Thyroid gland (tissue), 4 donors: ENCODE data around the gene RNPEP. TPM values are rescaled to one million over a fixed set of nuclear protein-coding genes. Genes with fewer than 3 reads are reported as not detected.

ENCODE experiments used
- microRNA-seq: library from miRNA; unstranded; fragments of <30 nt; microRNA quantifications from one replicate; pipeline ENCODE4, GENCODE V29; 2016
- small RNA-seq: library from RNA; depleted of rRNA; stranded (forward); fragments of <200 nt; gene quantifications from one replicate; pipeline ENCODE3, GENCODE V24; 2016
- total RNA-seq, 4 donors: library from RNA; depleted of rRNA; stranded (reverse); fragments of >200 nt; gene quantifications; one replicate each; pipeline ENCODE4 v1.2.3, GENCODE V29; 2016

Gene RNPEP
- total RNA-seq, 4 donors from 2014 or later: 61.4 to 98.1 (median 85.7) TPM

Small RNAs within 50 kb of the gene (microRNA-seq; reads per million reads assigned to microRNA genes)
- not detected for gene MIR6740

Small RNAs within 50 kb of the gene (small RNA-seq; reads per million reads assigned to genes)
- gene AL691482.1 (not detected), gene AL691482.2 (not detected), gene MIR6740 (not detected), gene RF00156 (not detected)

Other genes with a start within 250 kb of the RNPEP start
- gene IPO9, start 153.5 kb upstream of the RNPEP start, total RNA-seq: 10 to 100 TPM; 28.4 to 42.1 (median 36.7) TPM
- gene SHISA4, start 93.8 kb upstream of the RNPEP start, total RNA-seq: 10 to 100 TPM; 28.8 to 60.3 (median 50.3) TPM
- 10 to 100 TPM; 30.6 to 50.0 (median 35.9) TPM for gene LMOD1, start 36.1 kb upstream of the RNPEP start, total RNA-seq
- 10 to 100 TPM; 34.7 to 46.8 (median 40.1) TPM for gene TIMM17A, start 27.1 kb upstream of the RNPEP start, total RNA-seq
- 10 to 100 TPM in 2 of 4 donors, 1 to 10 TPM in 2; 6.6 to 28.8 (median 12.6) TPM for gene ELF3, start 27.9 kb downstream of the RNPEP start, total RNA-seq
- gene GPR37L1, start 140.3 kb downstream of the RNPEP start, total RNA-seq: under 1 TPM in 2 of 4 donors, not detected in 2; 0.22 to 0.34 TPM
- 10 to 100 TPM; 31.2 to 38.6 (median 35.0) TPM for gene ARL8A, start 162.1 kb downstream of the RNPEP start, total RNA-seq
- gene PTPN7, start 178.0 kb downstream of the RNPEP start, total RNA-seq: 1 to 10 TPM; 1.3 to 4.3 (median 2.1) TPM
- 1 to 10 TPM; 2.8 to 7.0 (median 4.5) TPM for gene LGR6, start 211.2 kb downstream of the RNPEP start, total RNA-seq